Neural progenitor cell (in vitro differentiated cells): ENCODE measurements around the gene EOGT. TPM values are rescaled to one million over a fixed set of nuclear protein-coding genes. Genes with fewer than 3 reads are reported as not detected.

Experiments used
- DNase-seq: peaks from one replicate; pipeline ENCODE4 v3.0.0-alpha.2; 2016; ENCODE audit warnings: low spot score
- H2AFZ ChIP-seq: fragments of 200-600 bp; sonication (generic); replicated peaks from 2 replicates; pipeline ENCODE4 v1.6.1; 2016; ENCODE audit warnings: antibody characterized with exemption
- H3F3A ChIP-seq: fragments of 200-600 bp; sonication (generic); 2 replicates; pipeline ENCODE4 v1.6.1; 2016; ENCODE audit warnings: antibody characterized with exemption, low read depth
- H3K27ac ChIP-seq: fragments of 200-600 bp; sonication (generic); 2 replicates; pipeline ENCODE4 v1.5.1; 2016; ENCODE audit warnings: mild to moderate bottlenecking
- H3K27me3 ChIP-seq: fragments of 200-600 bp; sonication (generic); 2 replicates; pipeline ENCODE4 v1.6.1; 2016; ENCODE audit warnings: mild to moderate bottlenecking, moderate library complexity
- H3K36me3 ChIP-seq: fragments of 200-600 bp; sonication (generic); 2 replicates; pipeline ENCODE4 v1.5.1; 2016
- H3K4me1 ChIP-seq: fragments of 200-600 bp; sonication (generic); 2 replicates; pipeline ENCODE4 v1.6.1; 2016; ENCODE audit warnings: mixed run types
- H3K4me2 ChIP-seq: fragments of 200-600 bp; sonication (generic); 2 replicates; pipeline ENCODE4 v1.6.1; 2016
- H3K4me3 ChIP-seq: fragments of 200-600 bp; sonication (generic); 2 replicates; pipeline ENCODE4 v1.5.1; 2016
- H3K79me2 ChIP-seq: fragments of 200-600 bp; sonication (generic); 2 replicates; pipeline ENCODE4 v1.6.1; 2016; ENCODE audit warnings: low read depth
- H3K9ac ChIP-seq: fragments of 200-600 bp; sonication (generic); 2 replicates; pipeline ENCODE4 v1.6.1; 2016
- H3K9me3 ChIP-seq: fragments of 200-600 bp; sonication (generic); 2 replicates; pipeline ENCODE4 v1.5.1; 2016; ENCODE audit warnings: low read depth
- H4K20me1 ChIP-seq: fragments of 200-600 bp; sonication (generic); 2 replicates; pipeline ENCODE4 v1.6.1; 2016; ENCODE audit warnings: low read depth
- H3K27ac Mint-ChIP-seq: 3 replicates; pipeline ENCODE4 v1.8.0; 2021; ENCODE audit warnings: mixed read lengths
- H3K27me3 Mint-ChIP-seq: 2 replicates; pipeline ENCODE4 v1.8.0; 2022; ENCODE audit warnings: low read depth, mild to moderate bottlenecking, inconsistent platforms, moderate library complexity, mixed read lengths; ENCODE audit not compliant: insufficient read depth
- H3K36me3 Mint-ChIP-seq: 3 replicates; pipeline ENCODE4 v1.8.0; 2021; ENCODE audit warnings: mixed read lengths
- H3K4me1 Mint-ChIP-seq: 3 replicates; pipeline ENCODE4 v1.8.0; 2021; ENCODE audit warnings: mixed read lengths
- H3K4me3 Mint-ChIP-seq: 3 replicates; pipeline ENCODE4 v1.8.0; 2021; ENCODE audit warnings: mild to moderate bottlenecking, moderate library complexity, mixed read lengths
- H3K9me3 Mint-ChIP-seq: 3 replicates; pipeline ENCODE4 v1.8.0; 2020; ENCODE audit warnings: mixed read lengths
- EZH2 ChIP-seq: fragments of 200-600 bp; sonication (generic); IDR thresholded peaks from 2 replicates; pipeline ENCODE4 v1.6.1; 2017; ENCODE audit warnings: antibody characterized with exemption, mild to moderate bottlenecking, moderate library complexity
- EZH2phosphoT487 ChIP-seq: fragments of 200-600 bp; sonication (generic); IDR thresholded peaks from 2 replicates; pipeline ENCODE4 v1.6.1; 2017; ENCODE audit warnings: antibody characterized with exemption
- total RNA-seq: library from RNA; depleted of rRNA; stranded (reverse); fragments of >200 nt; gene quantifications from 2 replicates; pipeline ENCODE4 v1.2.3, GENCODE V29; 2015; ENCODE audit warnings: low replicate concordance
- TF ChIP-seq, protein P1 (sequence below): fragments of 200-600 bp; sonication (generic); IDR thresholded peaks from 2 replicates; pipeline ENCODE4 v1.5.1; 2017; ENCODE audit warnings: antibody characterized with exemption, mild to moderate bottlenecking

Gene EOGT
- total RNA-seq, 1 donor from 2014 or later, result 2.5 TPM

DNA sequence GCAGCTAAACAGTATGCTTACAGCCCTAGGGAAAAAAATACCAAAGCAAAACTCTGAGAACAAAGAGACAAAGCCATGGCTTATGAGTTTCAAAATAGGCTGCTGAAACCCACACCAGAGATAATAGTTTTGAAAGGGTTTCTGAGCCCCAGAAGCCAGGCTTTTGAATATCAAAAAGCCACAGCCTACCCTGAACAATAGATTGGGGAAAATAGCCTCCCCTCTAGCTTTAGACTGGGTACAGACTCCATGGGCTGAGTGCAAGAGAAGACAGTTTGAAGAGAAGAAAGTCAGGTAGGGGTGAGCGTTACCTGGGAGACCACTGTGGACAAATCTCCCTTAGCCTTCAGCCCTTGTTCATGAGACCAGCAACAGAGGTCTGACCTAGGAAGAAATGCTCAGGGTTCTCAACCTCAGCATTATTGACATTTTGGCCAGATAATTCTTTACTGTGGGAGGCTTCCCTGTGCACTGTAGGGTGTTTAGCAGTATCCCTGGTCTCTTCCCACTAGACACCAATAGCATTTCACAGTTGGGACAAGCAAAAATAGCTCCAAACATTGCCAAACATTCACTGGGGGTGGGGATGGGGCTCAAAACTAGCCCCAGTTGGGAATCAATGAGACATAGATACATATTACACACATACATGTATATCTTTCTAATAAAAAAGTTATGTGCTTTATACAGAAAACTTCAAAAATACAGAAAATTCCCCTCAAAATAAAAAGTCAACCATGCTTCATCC, 69.6 kb downstream of the EOGT start:
- H2AFZ ChIP-seq, result peak overlapping the region; percentile 87
- no peak overlapping the region for H3K9ac ChIP-seq
- H3F3A ChIP-seq, result no peaks in the 10 kb centered on the region
- no peak overlapping the region for H3K27ac ChIP-seq
- H3K9me3 ChIP-seq, result no peaks in the 10 kb centered on the region
- H3K27me3 ChIP-seq, result no peaks in the 10 kb centered on the region
- Mint-ChIP-seq H3K27me3 (peaks cover 5% of the 10 kb centered on the region), H3K9me3 (no peaks in the 10 kb centered on the region), H3K36me3 (no peaks in the 10 kb centered on the region), H3K4me3 (no peak overlapping the region), H3K27ac (peak overlapping the region; percentile 50), H3K4me1 (peaks cover 29% of the 10 kb centered on the region)
- no peak overlapping the region for H3K4me3 ChIP-seq
- peak overlapping the region; percentile 50 for H3K4me2 ChIP-seq
- peak; percentile 19 for DNase-seq
- H3K79me2 ChIP-seq, result no peaks in the 10 kb centered on the region
- H3K4me1 ChIP-seq, result peaks cover 10% of the 10 kb centered on the region
- H3K36me3 ChIP-seq, result no peaks in the 10 kb centered on the region
- no peaks in the 10 kb centered on the region for H4K20me1 ChIP-seq
- TF ChIP-seq, protein P1, sequence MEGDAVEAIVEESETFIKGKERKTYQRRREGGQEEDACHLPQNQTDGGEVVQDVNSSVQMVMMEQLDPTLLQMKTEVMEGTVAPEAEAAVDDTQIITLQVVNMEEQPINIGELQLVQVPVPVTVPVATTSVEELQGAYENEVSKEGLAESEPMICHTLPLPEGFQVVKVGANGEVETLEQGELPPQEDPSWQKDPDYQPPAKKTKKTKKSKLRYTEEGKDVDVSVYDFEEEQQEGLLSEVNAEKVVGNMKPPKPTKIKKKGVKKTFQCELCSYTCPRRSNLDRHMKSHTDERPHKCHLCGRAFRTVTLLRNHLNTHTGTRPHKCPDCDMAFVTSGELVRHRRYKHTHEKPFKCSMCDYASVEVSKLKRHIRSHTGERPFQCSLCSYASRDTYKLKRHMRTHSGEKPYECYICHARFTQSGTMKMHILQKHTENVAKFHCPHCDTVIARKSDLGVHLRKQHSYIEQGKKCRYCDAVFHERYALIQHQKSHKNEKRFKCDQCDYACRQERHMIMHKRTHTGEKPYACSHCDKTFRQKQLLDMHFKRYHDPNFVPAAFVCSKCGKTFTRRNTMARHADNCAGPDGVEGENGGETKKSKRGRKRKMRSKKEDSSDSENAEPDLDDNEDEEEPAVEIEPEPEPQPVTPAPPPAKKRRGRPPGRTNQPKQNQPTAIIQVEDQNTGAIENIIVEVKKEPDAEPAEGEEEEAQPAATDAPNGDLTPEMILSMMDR, result no peak
- TF ChIP-seq EZH2phosphoT487 (no peak), EZH2 (no peak)

GRCh38 chr3:68941055-68941454, 72.4 kb downstream of the EOGT start:
- no peaks in the 10 kb centered on the region for H3F3A ChIP-seq
- peaks cover 10% of the 10 kb centered on the region for H3K4me1 ChIP-seq
- no peaks in the 10 kb centered on the region for H3K36me3 Mint-ChIP-seq
- no peaks in the 10 kb centered on the region for H3K9me3 ChIP-seq
- H3K27me3 ChIP-seq, result no peaks in the 10 kb centered on the region
- no peaks in the 10 kb centered on the region for H3K79me2 ChIP-seq
- no peak for DNase-seq
- H3K4me1 Mint-ChIP-seq, result peaks cover 31% of the 10 kb centered on the region
- TF ChIP-seq, protein P1, result no peak
- no peak overlapping the region for H3K4me3 ChIP-seq
- H3K27ac ChIP-seq, result no peak overlapping the region
- H3K36me3 ChIP-seq, result no peaks in the 10 kb centered on the region
- peak overlapping the region; percentile 34 for H3K27ac Mint-ChIP-seq
- H3K9ac ChIP-seq, result no peak overlapping the region
- H4K20me1 ChIP-seq, result no peaks in the 10 kb centered on the region
- no peak overlapping the region for H3K4me2 ChIP-seq
- no peak overlapping the region for H2AFZ ChIP-seq
- H3K9me3 Mint-ChIP-seq, result no peaks in the 10 kb centered on the region
- H3K4me3 Mint-ChIP-seq, result no peak overlapping the region
- peaks cover 5% of the 10 kb centered on the region for H3K27me3 Mint-ChIP-seq

DNA sequence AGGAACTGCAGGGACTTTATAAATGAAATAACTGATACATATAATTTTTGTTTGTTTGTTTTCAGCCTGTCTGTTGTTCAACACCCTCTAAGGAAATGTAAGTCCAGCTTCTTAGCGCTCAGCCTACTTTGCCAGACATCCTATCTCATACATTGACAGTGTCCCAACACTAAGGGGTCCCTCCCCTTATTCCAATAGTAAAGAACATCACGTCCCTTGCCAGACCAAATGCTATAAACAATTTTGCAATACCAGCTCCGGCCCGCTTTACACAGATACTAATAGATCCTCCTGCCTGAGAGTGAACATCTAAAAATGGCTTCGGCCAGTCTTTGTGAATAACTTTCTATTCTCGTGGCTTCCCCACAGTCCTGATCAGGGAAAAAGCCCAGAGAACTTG, 76.6 kb downstream of the EOGT start:
- Histone ChIP-seq H3K27ac (no peak overlapping the region), H3K79me2 (no peaks in the 10 kb centered on the region), H3K36me3 (no peaks in the 10 kb centered on the region), H3K4me2 (no peak overlapping the region), H3K9me3 (no peaks in the 10 kb centered on the region), H3K4me1 (no peaks in the 10 kb centered on the region), H4K20me1 (no peaks in the 10 kb centered on the region), H3K9ac (no peak overlapping the region), H3F3A (peaks cover 5% of the 10 kb centered on the region), H3K4me3 (no peak overlapping the region), H2AFZ (no peak overlapping the region), H3K27me3 (peaks cover 17% of the 10 kb centered on the region)
- H3K36me3 Mint-ChIP-seq, result no peaks in the 10 kb centered on the region
- no peak for DNase-seq
- H3K27me3 Mint-ChIP-seq, result peaks cover 14% of the 10 kb centered on the region
- H3K4me1 Mint-ChIP-seq, result peaks cover 7% of the 10 kb centered on the region
- no peaks in the 10 kb centered on the region for H3K9me3 Mint-ChIP-seq
- no peak for TF ChIP-seq EZH2phosphoT487
- TF ChIP-seq, protein P1, result no peak
- TF ChIP-seq EZH2, result no peak
- no peak overlapping the region for H3K4me3 Mint-ChIP-seq
- no peak overlapping the region for H3K27ac Mint-ChIP-seq
